ENCODE data around the gene ARL15. TPM values are rescaled to one million over a fixed set of nuclear protein-coding genes. Genes with fewer than 3 reads are reported as not detected.

ARL15 gene
- total RNA-seq, 2 donors from 2014 or later, result 14.3 to 24.1 TPM

- no peaks in the 10 kb centered on the region for H3K36me3 ChIP-seq (replicated peaks in 1 of 2; ENCODE audit: insufficient read depth in 1 of 2, low read depth in 2 of 2)
- DNase-seq (peak; percentile 41 to 73 (median 60)), ATAC-seq (peak; percentile 91)
- no peak for TF ChIP-seq CTCF (IDR thresholded peaks at IDR 0.05)
- TF ChIP-seq POLR2A (IDR thresholded peaks at IDR 0.05), result no peak
- H3K9me3 ChIP-seq, result no peaks in the 10 kb centered on the region
- no peaks in the 10 kb centered on the region for H3K27me3 ChIP-seq
- no peak overlapping the region for H3K27ac ChIP-seq
- H3K4me1 ChIP-seq, result peaks cover 7% of the 10 kb centered on the region
- WGBS, 2 donors, result 90 to 95% methylated on average over 6 of the region's 6 CpGs
- no peak overlapping the region for H3K4me3 ChIP-seq
- intact Hi-C loops (cut with DNase I), result no loop called here
Measured at GRCh38 chr5:54171645-54172384, 138.6 kb downstream of the ARL15 start.

DNA sequence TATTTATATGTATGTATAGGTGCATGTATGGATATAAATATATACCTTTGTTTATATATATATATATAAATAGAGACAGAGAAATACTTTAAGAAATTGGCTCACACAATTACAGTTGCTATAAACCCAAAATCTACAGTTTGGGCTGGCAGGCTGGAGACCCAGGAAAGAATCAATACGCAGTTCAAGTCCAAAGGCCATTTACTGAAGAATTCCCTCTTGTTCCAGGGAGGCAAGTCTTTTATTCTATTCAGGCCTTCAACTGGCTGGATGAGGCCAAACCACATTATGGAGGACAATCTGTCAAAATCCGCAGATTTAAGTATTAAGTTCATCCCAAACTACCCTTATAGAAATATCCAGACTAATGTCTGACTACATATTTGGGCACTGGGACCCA lies 144.7 kb downstream of the ARL15 start:
- H3K27ac ChIP-seq, result no peak overlapping the region
- TF ChIP-seq POLR2A (IDR thresholded peaks at IDR 0.05) (no peak), CTCF (IDR thresholded peaks at IDR 0.05) (no peak)
- intact Hi-C loops (cut with DNase I), result no loop called here
- no peaks in the 10 kb centered on the region for H3K9me3 ChIP-seq
- no peaks in the 10 kb centered on the region for H3K27me3 ChIP-seq
- no peaks in the 10 kb centered on the region for H3K36me3 ChIP-seq (replicated peaks in 1 of 2; ENCODE audit: insufficient read depth in 1 of 2, low read depth in 2 of 2)
- no peaks in the 10 kb centered on the region for H3K4me1 ChIP-seq
- DNase-seq, result no peak
- 63 to 67% methylated on average over 2 of the region's 2 CpGs for WGBS, 2 donors
- no peak for ATAC-seq
- no peak overlapping the region for H3K4me3 ChIP-seq

DNA sequence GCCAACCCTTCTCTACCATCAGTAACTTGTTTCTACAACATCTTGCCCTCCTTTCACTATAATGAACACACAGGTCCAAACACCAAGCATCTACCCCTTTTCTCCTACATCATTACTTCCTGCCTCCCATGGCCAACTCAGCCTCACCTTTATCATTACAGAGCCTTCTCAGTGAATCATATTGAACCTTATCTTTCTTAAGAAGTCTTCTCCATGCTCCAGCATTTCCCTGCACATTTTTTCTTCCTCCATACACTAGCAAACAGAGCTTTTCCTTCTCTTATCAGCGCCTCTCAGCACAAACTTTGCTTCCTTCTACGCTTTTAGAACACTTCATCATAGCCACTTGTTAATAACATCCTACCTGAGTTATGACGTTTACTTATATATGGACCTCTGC lies 148.2 kb downstream of the ARL15 start:
- TF ChIP-seq POLR2A (IDR thresholded peaks at IDR 0.05), result no peak
- no peak for TF ChIP-seq CTCF (IDR thresholded peaks at IDR 0.05)
- no peak for ATAC-seq
- 96 to 97% methylated on average over 3 of the region's 3 CpGs for WGBS, 2 donors

GRCh38 chr5:54160329-54160728 lies 150.0 kb downstream of the ARL15 start:
- H3K36me3 ChIP-seq (replicated peaks in 1 of 2; ENCODE audit: insufficient read depth in 1 of 2, low read depth in 2 of 2), result no peaks in the 10 kb centered on the region
- intact Hi-C loops (cut with DNase I), result no loop called here
- TF ChIP-seq POLR2A (IDR thresholded peaks at IDR 0.05), result no peak
- no peak for TF ChIP-seq CTCF (IDR thresholded peaks at IDR 0.05)

More for the DNA sequence above, 148.2 kb downstream of the ARL15 start:
- H3K4me3 ChIP-seq, result no peak overlapping the region
- intact Hi-C loops (cut with DNase I), result no loop called here
- no peak for DNase-seq
- no peak overlapping the region for H3K27ac ChIP-seq
- H3K4me1 ChIP-seq, result no peaks in the 10 kb centered on the region
- H3K27me3 ChIP-seq, result no peaks in the 10 kb centered on the region
- H3K36me3 ChIP-seq (replicated peaks in 1 of 2; ENCODE audit: insufficient read depth in 1 of 2, low read depth in 2 of 2), result no peaks in the 10 kb centered on the region
- no peaks in the 10 kb centered on the region for H3K9me3 ChIP-seq

DNA sequence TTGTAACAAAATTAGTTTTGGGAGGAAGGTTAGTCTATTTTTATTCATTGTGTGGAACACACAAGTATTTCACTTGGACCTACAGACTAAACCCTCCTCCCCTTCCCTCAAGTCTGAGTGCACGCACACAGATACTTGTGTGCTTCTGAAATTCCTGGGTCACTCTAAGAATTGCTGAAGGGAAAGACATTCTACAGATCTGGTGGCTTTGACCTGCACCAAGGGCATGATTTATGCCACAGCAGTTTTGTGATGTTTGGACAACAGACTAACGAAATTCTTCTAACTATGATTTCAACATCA lies 150.5 kb downstream of the ARL15 start:
- intact Hi-C loops (cut with DNase I), result no loop called here
- TF ChIP-seq CTCF (IDR thresholded peaks at IDR 0.05) (no peak), POLR2A (IDR thresholded peaks at IDR 0.05) (no peak)
- H3K4me1 ChIP-seq, result no peaks in the 10 kb centered on the region
- no peak for ATAC-seq
- no peak for DNase-seq
- WGBS, 2 donors, result 67 to 81% methylated on average over 2 of the region's 2 CpGs
- H3K4me3 ChIP-seq, result no peak overlapping the region
- no peaks in the 10 kb centered on the region for H3K9me3 ChIP-seq
- no peaks in the 10 kb centered on the region for H3K36me3 ChIP-seq (replicated peaks in 1 of 2; ENCODE audit: insufficient read depth in 1 of 2, low read depth in 2 of 2)
- no peak overlapping the region for H3K27ac ChIP-seq
- H3K27me3 ChIP-seq, result no peaks in the 10 kb centered on the region

More at GRCh38 chr5:54160329-54160728, 150.0 kb downstream of the ARL15 start:
- ATAC-seq, result no peak
- Histone ChIP-seq H3K27ac (no peak overlapping the region), H3K4me3 (no peak overlapping the region), H3K9me3 (no peaks in the 10 kb centered on the region), H3K27me3 (no peaks in the 10 kb centered on the region), H3K4me1 (no peaks in the 10 kb centered on the region)
- DNase-seq, result no peak
